ENCODE measurements around the gene NAALADL2. TPM values are rescaled to one million over a fixed set of nuclear protein-coding genes. Genes with fewer than 3 reads are reported as not detected.

Gene NAALADL2
- total and polyA plus RNA-seq, 7 donors = 0.56 to 3.3 (median 1.6) TPM

GRCh38 chr3:175535351-175535750 is 676.2 kb downstream of the NAALADL2 start:
- H3K9me3 ChIP-seq = no peaks in the 10 kb centered on the region
- H3K27ac ChIP-seq = no peak overlapping the region
- no peaks in the 10 kb centered on the region for H3K36me3 ChIP-seq (ENCODE audit: insufficient read depth in 1 of 2, low read depth in 1 of 2)
- no peak overlapping the region for H3K4me3 ChIP-seq
- intact Hi-C loops (cut with DNase I) = no loop called here
- no peak for ATAC-seq
- no peaks in the 10 kb centered on the region for H3K4me1 ChIP-seq
- WGBS, 3 donors = 76 to 83% (median 79%) methylated on average over 2 of the region's 2 CpGs
- no peak for TF ChIP-seq CTCF (IDR thresholded peaks at IDR 0.05)
- no peak for DNase-seq
- H3K27me3 ChIP-seq (ENCODE audit: insufficient read depth in 3 of 3, low read length in 2 of 3) = no peaks in the 10 kb centered on the region

GRCh38 chr3:175546115-175546514 is 687.0 kb downstream of the NAALADL2 start:
- ATAC-seq (no peak), DNase-seq (no peak)
- H3K36me3 ChIP-seq (ENCODE audit: insufficient read depth in 1 of 2, low read depth in 1 of 2) = no peaks in the 10 kb centered on the region
- no peak overlapping the region for H3K27ac ChIP-seq
- no peaks in the 10 kb centered on the region for H3K27me3 ChIP-seq (ENCODE audit: insufficient read depth in 3 of 3, low read length in 2 of 3)
- TF ChIP-seq CTCF (IDR thresholded peaks at IDR 0.05) = no peak
- intact Hi-C loops (cut with DNase I) = no loop called here
- no peak overlapping the region for H3K4me3 ChIP-seq
- H3K4me1 ChIP-seq = no peaks in the 10 kb centered on the region
- 87 to 88% (median 88%) methylated on average over 4 of the region's 4 CpGs for WGBS, 3 donors
- no peaks in the 10 kb centered on the region for H3K9me3 ChIP-seq

- 86 to 89% (median 89%) methylated on average over 1 of the region's 1 CpG for WGBS, 3 donors
- Histone ChIP-seq H3K27me3 (ENCODE audit: insufficient read depth in 3 of 3, low read length in 2 of 3) (no peaks in the 10 kb centered on the region), H3K4me3 (no peak overlapping the region), H3K9me3 (no peaks in the 10 kb centered on the region), H3K36me3 (ENCODE audit: insufficient read depth in 1 of 2, low read depth in 1 of 2) (no peaks in the 10 kb centered on the region), H3K27ac (no peak overlapping the region), H3K4me1 (no peaks in the 10 kb centered on the region)
- intact Hi-C loops (cut with DNase I) = no loop called here
- DNase-seq = no peak
- no peak for TF ChIP-seq CTCF (IDR thresholded peaks at IDR 0.05)
- no peak for ATAC-seq
These were observed 693.8 kb downstream of the NAALADL2 start for GRCh38 chr3:175552929-175553328.

GRCh38 chr3:175554801-175555200 is 695.7 kb downstream of the NAALADL2 start:
- Histone ChIP-seq H3K9me3 (no peaks in the 10 kb centered on the region), H3K4me3 (no peak overlapping the region), H3K4me1 (no peaks in the 10 kb centered on the region), H3K36me3 (ENCODE audit: insufficient read depth in 1 of 2, low read depth in 1 of 2) (no peaks in the 10 kb centered on the region), H3K27ac (no peak overlapping the region), H3K27me3 (ENCODE audit: insufficient read depth in 3 of 3, low read length in 2 of 3) (no peaks in the 10 kb centered on the region)
- no peak for ATAC-seq
- TF ChIP-seq CTCF (IDR thresholded peaks at IDR 0.05) = no peak
- intact Hi-C loops (cut with DNase I) = no loop called here
- no peak for DNase-seq

- no peak for TF ChIP-seq CTCF (IDR thresholded peaks at IDR 0.05)
- Histone ChIP-seq H3K4me1 (no peaks in the 10 kb centered on the region), H3K4me3 (no peak overlapping the region), H3K27ac (no peak overlapping the region), H3K36me3 (ENCODE audit: insufficient read depth in 1 of 2, low read depth in 1 of 2) (no peaks in the 10 kb centered on the region), H3K27me3 (ENCODE audit: insufficient read depth in 3 of 3, low read length in 2 of 3) (no peaks in the 10 kb centered on the region), H3K9me3 (no peaks in the 10 kb centered on the region)
- no peak for DNase-seq
- intact Hi-C loops (cut with DNase I) = no loop called here
- no peak for ATAC-seq
- WGBS, 3 donors = 87 to 94% (median 92%) methylated on average over 1 of the region's 1 CpG
These were observed 699.1 kb downstream of the NAALADL2 start for GRCh38 chr3:175558261-175558660.

All from psoas muscle (tissue), 8 donors.